Gastroesophageal sphincter (tissue), 3 donors: Measurements from ENCODE around the gene SPINT2.

Experiments used
- CTCF ChIP-seq, 4 experiments: fragments of 200-600 bp in 2 of 4; fragments of 450-650 bp in 2 of 4; sonication (generic) in 1 of 4; IDR thresholded peaks; one replicate each; pipeline ENCODE4 v1.5.1; 2017 to 2019; ENCODE audit warnings: antibody characterized with exemption in 4 of 4, mild to moderate bottlenecking in 2 of 4, moderate library complexity in 2 of 4
- EP300 ChIP-seq: sonication (generic); formaldehyde crosslinking; IDR thresholded peaks from one replicate; pipeline ENCODE4 v1.6.1; 2017; ENCODE audit warnings: antibody characterized with exemption, mild to moderate bottlenecking
- POLR2A ChIP-seq, 2 donors: fragments of 450-650 bp; IDR thresholded peaks; one replicate each; pipeline ENCODE4 v1.6.1; 2017; ENCODE audit warnings: antibody characterized with exemption in 2 of 2, mild to moderate bottlenecking in 2 of 2, moderate library complexity in 1 of 2
- POLR2AphosphoS5 ChIP-seq: sonication (generic); formaldehyde crosslinking; IDR thresholded peaks from one replicate; pipeline ENCODE4 v1.6.1; 2017; ENCODE audit warnings: antibody characterized with exemption

GRCh38 chr19:38285567-38285966 is 21.2 kb downstream of the SPINT2 start:
- no peak for TF ChIP-seq POLR2A (IDR thresholded peaks at IDR 0.05)
- no peak for TF ChIP-seq CTCF (IDR thresholded peaks at IDR 0.05)
- no peak for TF ChIP-seq POLR2AphosphoS5
- no peak for TF ChIP-seq EP300
